GM21360 (cell line): ENCODE results near the gene KCNJ6.

ENCODE experiments used
- ATAC-seq: cut with Tn5 transposase; IDR thresholded peaks from one replicate; pipeline ENCODE4 v1.9.1; 2021; ENCODE audit warnings: mild to moderate bottlenecking, moderate library complexity; ENCODE audit not compliant: unreplicated experiment

KCNJ6 gene

GRCh38 chr21:37905291-37905690 is 11.0 kb downstream of the KCNJ6 start:
- ATAC-seq, result no peak

GRCh38 chr21:37904856-37905255 is 11.4 kb downstream of the KCNJ6 start:
- ATAC-seq, result no peak

- no peak for ATAC-seq
Observed at GRCh38 chr21:37903396-37903795, 12.9 kb downstream of the KCNJ6 start.

GRCh38 chr21:37899146-37899545 is 17.1 kb downstream of the KCNJ6 start:
- no peak for ATAC-seq

- no peak for ATAC-seq
Observed at GRCh38 chr21:37896788-37897187, 19.5 kb downstream of the KCNJ6 start.

- ATAC-seq, result no peak
Observed at GRCh38 chr21:37891972-37892371, 24.3 kb downstream of the KCNJ6 start.

- ATAC-seq, result no peak
Observed at GRCh38 chr21:37888659-37889058, 27.6 kb downstream of the KCNJ6 start.

- ATAC-seq, result no peak
Observed at GRCh38 chr21:37886726-37887299, 29.4 kb downstream of the KCNJ6 start.

- ATAC-seq, result no peak
Observed at GRCh38 chr21:37886120-37886519, 30.1 kb downstream of the KCNJ6 start.

GRCh38 chr21:37878946-37879660 is 37.2 kb downstream of the KCNJ6 start:
- no peak for ATAC-seq

GRCh38 chr21:37877888-37878684 is 38.2 kb downstream of the KCNJ6 start:
- ATAC-seq, result no peak

- no peak for ATAC-seq
Observed at GRCh38 chr21:37877171-37877570, 39.1 kb downstream of the KCNJ6 start.

- no peak for ATAC-seq
Observed at GRCh38 chr21:37876561-37876960, 39.7 kb downstream of the KCNJ6 start.

GRCh38 chr21:37874904-37875780 is 41.1 kb downstream of the KCNJ6 start:
- no peak for ATAC-seq

- ATAC-seq, result no peak
Observed at GRCh38 chr21:37874481-37874880, 41.8 kb downstream of the KCNJ6 start.

GRCh38 chr21:37873655-37874054 is 42.6 kb downstream of the KCNJ6 start:
- no peak for ATAC-seq

- no peak for ATAC-seq
Observed at GRCh38 chr21:37871121-37871862, 45.0 kb downstream of the KCNJ6 start.

GRCh38 chr21:37870221-37870620 is 46.0 kb downstream of the KCNJ6 start:
- no peak for ATAC-seq

GRCh38 chr21:37869661-37870060 is 46.6 kb downstream of the KCNJ6 start:
- ATAC-seq, result no peak
